ENCODE results near the gene MATR3.

DNA sequence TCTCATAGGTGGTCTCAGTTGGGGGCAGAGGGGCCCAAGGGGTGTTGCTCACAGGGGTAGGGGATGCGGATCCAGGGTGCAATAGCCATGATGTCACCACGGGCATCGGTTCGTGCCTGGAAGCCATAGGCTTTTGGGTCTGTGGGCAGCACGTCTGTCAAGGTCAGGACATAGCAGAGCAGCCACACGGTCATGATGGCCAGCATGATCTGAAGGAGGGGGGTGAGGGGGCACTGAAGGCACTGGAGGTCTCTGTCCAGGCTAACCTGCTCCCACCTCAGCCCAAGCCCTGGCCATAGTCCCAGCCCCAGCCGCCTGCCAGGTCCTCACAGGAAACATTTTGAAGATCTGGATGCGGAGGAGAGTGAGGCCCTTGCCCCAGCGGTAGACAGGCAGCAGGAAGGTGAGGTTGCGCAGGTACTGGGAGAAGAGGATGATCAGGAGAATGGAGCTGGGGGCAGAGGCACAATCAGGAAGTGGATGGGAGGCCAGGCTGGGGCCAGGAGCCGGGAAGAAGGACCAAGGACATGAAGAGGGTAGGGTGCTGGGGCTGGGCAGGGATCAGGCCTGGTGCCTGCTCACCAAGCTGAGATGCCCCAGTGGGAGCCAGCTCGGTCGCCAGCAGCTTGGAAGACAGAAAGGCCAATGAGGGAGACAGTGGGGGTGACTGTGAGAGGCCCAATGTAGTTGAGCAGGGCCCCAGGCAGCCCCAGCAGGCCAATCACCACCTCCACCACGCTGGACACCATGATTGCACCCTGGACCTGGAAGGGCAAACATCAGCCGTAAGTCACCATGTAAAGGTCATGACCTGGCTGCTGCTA lies 86.3 kb downstream of the MATR3 start:
- TF ChIP-seq, protein P1, sequence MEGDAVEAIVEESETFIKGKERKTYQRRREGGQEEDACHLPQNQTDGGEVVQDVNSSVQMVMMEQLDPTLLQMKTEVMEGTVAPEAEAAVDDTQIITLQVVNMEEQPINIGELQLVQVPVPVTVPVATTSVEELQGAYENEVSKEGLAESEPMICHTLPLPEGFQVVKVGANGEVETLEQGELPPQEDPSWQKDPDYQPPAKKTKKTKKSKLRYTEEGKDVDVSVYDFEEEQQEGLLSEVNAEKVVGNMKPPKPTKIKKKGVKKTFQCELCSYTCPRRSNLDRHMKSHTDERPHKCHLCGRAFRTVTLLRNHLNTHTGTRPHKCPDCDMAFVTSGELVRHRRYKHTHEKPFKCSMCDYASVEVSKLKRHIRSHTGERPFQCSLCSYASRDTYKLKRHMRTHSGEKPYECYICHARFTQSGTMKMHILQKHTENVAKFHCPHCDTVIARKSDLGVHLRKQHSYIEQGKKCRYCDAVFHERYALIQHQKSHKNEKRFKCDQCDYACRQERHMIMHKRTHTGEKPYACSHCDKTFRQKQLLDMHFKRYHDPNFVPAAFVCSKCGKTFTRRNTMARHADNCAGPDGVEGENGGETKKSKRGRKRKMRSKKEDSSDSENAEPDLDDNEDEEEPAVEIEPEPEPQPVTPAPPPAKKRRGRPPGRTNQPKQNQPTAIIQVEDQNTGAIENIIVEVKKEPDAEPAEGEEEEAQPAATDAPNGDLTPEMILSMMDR (optimal IDR thresholded peaks at IDR 0.05 in 1 of 3, IDR thresholded peaks at IDR 0.05 in 1 of 3, conservative IDR thresholded peaks at IDR 0.05 in 1 of 3; ENCODE audit: extremely low read depth in 1 of 3, insufficient read depth in 2 of 3, low read length in 3 of 3), result no peak
- TF ChIP-seq EZH2 (IDR thresholded peaks at IDR 0.05; ENCODE audit: low read length), result no peak
